Stomach (tissue), 4 donors: ENCODE results near the gene CAPN3.

Source experiments
- POLR2A ChIP-seq, 4 donors: fragments of 450-650 bp; IDR thresholded peaks; one replicate each; pipeline ENCODE4 v1.6.1; 2016; ENCODE audit warnings: antibody characterized with exemption in 4 of 4, control low read depth in 2 of 4, mild to moderate bottlenecking in 1 of 4, moderate library complexity in 1 of 4
- POLR2AphosphoS5 ChIP-seq, 3 donors: sonication (generic); formaldehyde crosslinking; IDR thresholded peaks; one replicate each; pipeline ENCODE4 v1.6.1; 2016; ENCODE audit warnings: antibody characterized with exemption in 3 of 3

DNA sequence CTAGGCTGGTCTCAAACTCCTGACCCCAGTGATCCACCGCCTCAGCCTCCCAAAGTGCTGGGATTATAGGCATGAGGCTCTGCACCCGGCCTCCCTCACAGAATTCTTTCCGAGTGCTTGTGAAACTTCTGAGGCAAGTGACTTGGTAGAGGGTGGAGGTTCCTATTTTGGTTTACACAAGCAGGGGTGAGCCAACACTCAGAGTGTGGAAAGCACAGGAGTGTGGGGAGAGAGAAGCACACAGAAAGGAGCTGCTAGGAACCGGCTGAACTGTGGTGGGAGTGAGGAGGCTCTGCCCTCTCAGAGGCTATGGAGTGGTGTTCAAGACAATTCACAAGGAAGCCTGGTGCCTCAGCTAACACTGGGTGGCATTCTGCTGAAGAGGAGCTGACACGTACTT is 7.7 kb downstream of the CAPN3 start:
- TF ChIP-seq POLR2AphosphoS5 (IDR thresholded peaks at IDR 0.05) (no peak), POLR2A (IDR thresholded peaks at IDR 0.05) (no peak)
